HCT116 (cell line): ENCODE results near the gene CRYBG3. TPM values are rescaled to one million over a fixed set of nuclear protein-coding genes. Genes with fewer than 3 reads are reported as not detected.

ENCODE experiments used
- ATAC-seq: fragments of 200-7000 bp; cut with Tn5 transposase; 2 replicates; pipeline ENCODE4 v1.9.1; 2020; ENCODE audit warnings: mild to moderate bottlenecking, moderate library complexity
- BruUV-seq: library from RNA; stranded (reverse); fragments of 400-500 nt; replicated peaks from 2 replicates; lab custom pipeline; 2021; lab: Mats Ljungman, UMichigan
- CTCF ChIA-PET: fragments of 300-600 bp; sonication (Branson Sonifier 250); formaldehyde crosslinking; loops from one replicate; lab custom pipeline; 2021; ENCODE audit warnings: antibody characterized with exemption; lab: Charles Lee
- POLR2A ChIA-PET: fragments of 300-600, 350-600 bp; sonication (Branson Sonifier 250); formaldehyde crosslinking; loops from one replicate; lab custom pipeline; 2021; ENCODE audit warnings: antibody characterized with exemption; lab: Charles Lee
- RAD21 ChIA-PET, 2 experiments: fragments of 300-600 bp; sonication (Branson Sonifier 250); formaldehyde crosslinking; loops; one replicate each; lab custom pipeline; 2023; ENCODE audit warnings: low total read pairs in 2 of 2; ENCODE audit not compliant: uncharacterized antibody in 2 of 2, unreplicated experiment in 2 of 2, low non-redundant PET in 1 of 2; lab: Charles Lee
- DNase-seq: peaks from one replicate; pipeline ENCODE4 v3.0.0-alpha.2; 2010; ENCODE audit warnings: low read depth, low spot score
- H2AFZ ChIP-seq: fragments of 200-600 bp; shearing (Covaris generic), sonication (generic); 2 replicates; pipeline ENCODE4 v1.6.1; 2017; ENCODE audit warnings: low read depth, mixed run types, mixed read lengths, antibody characterized with exemption, low read length; ENCODE audit not compliant: poor library complexity, severe bottlenecking
- H3K27ac ChIP-seq: 2 replicates; pipeline ENCODE4 v1.5.1; 2012; ENCODE audit warnings: low read depth, low read length
- H3K27me3 ChIP-seq: fragments of 200-600 bp; sonication (generic); 2 replicates; pipeline ENCODE4 v1.6.1; 2016; ENCODE audit warnings: mixed run types, low read length, mixed read lengths; ENCODE audit not compliant: insufficient read depth
- H3K36me3 ChIP-seq, 2 experiments: fragments of 200-500 bp in 1 of 2; fragments of 200-600 bp in 1 of 2; sonication (Bioruptor generic) in 1 of 2; sonication (generic) in 1 of 2; 2 replicates each; pipeline versions ENCODE4 v1.5.1 to v1.6.1; 2014 to 2016; ENCODE audit warnings: low read length in 2 of 2, inconsistent platforms in 1 of 2, mixed read lengths in 1 of 2, mixed run types in 1 of 2; ENCODE audit not compliant: insufficient read depth in 2 of 2, control insufficient read depth in 1 of 2
- H3K4me1 ChIP-seq, 2 experiments: fragments of 200-600 bp in 1 of 2; sonication (generic) in 1 of 2; 2 replicates each; pipeline versions ENCODE4 v1.5.1 to v1.6.1; 2012 to 2017; ENCODE audit warnings: low read length in 2 of 2, inconsistent platforms in 1 of 2, mild to moderate bottlenecking in 1 of 2, mixed read lengths in 1 of 2, mixed run types in 1 of 2, moderate library complexity in 1 of 2; ENCODE audit not compliant: insufficient read depth in 2 of 2, control insufficient read depth in 1 of 2
- H3K4me2 ChIP-seq: fragments of 200-600 bp; sonication (generic); 2 replicates; pipeline ENCODE4 v1.6.1; 2017; ENCODE audit warnings: mixed run types, low read length, mixed read lengths
- H3K4me3 ChIP-seq, 2 experiments: fragments of 200-600 bp in 1 of 2; sonication (generic) in 1 of 2; replicated peaks in 1 of 2; 2 replicates each; pipeline ENCODE4 v1.5.1; 2011 to 2016; ENCODE audit warnings: low read length in 2 of 2, control low read depth in 1 of 2, low read depth in 1 of 2, mild to moderate bottlenecking in 1 of 2, mixed read lengths in 1 of 2, mixed run types in 1 of 2
- H3K79me2 ChIP-seq: fragments of 200-600 bp; sonication (generic); 2 replicates; pipeline ENCODE4 v1.6.1; 2017; ENCODE audit warnings: mild to moderate bottlenecking, mixed run types, low read length, moderate library complexity, mixed read lengths; ENCODE audit not compliant: insufficient read depth
- H3K9ac ChIP-seq: fragments of 200-600 bp; sonication (generic); 2 replicates; pipeline ENCODE4 v1.6.1; 2016; ENCODE audit warnings: low read length, mixed read lengths
- H3K9me2 ChIP-seq: fragments of 200-600 bp; sonication (generic), shearing (Covaris generic); 2 replicates; pipeline ENCODE4 v1.6.1; 2017; ENCODE audit warnings: mixed run types, mild to moderate bottlenecking, moderate library complexity; ENCODE audit not compliant: insufficient read depth
- H3K9me3 ChIP-seq, 2 experiments: fragments of 200-500 bp in 1 of 2; fragments of 200-600 bp in 1 of 2; sonication (Bioruptor generic) in 1 of 2; sonication (generic) in 1 of 2; 2 replicates each; pipeline ENCODE4 v1.6.1; 2014 to 2017; ENCODE audit warnings: low read length in 2 of 2, mixed read lengths in 2 of 2, inconsistent platforms in 1 of 2, low read depth in 1 of 2, mild to moderate bottlenecking in 1 of 2, mixed run types in 1 of 2, moderate library complexity in 1 of 2; ENCODE audit not compliant: control insufficient read depth in 1 of 2, insufficient read depth in 1 of 2
- H4K20me1 ChIP-seq: fragments of 200-600 bp; sonication (generic), shearing (Covaris generic); 2 replicates; pipeline ENCODE4 v1.6.1; 2017; ENCODE audit warnings: mixed run types, mild to moderate bottlenecking, moderate library complexity; ENCODE audit not compliant: insufficient read depth
- EZH2 ChIP-seq: fragments of 200-600 bp; sonication (generic); IDR thresholded peaks from 2 replicates; pipeline ENCODE4 v1.6.1; 2017; ENCODE audit warnings: antibody characterized with exemption, mixed run types
- EZH2phosphoT487 ChIP-seq: fragments of 200-600 bp; IDR thresholded peaks from 2 replicates; pipeline ENCODE4 v1.6.1; 2018; ENCODE audit warnings: antibody characterized with exemption, borderline replicate concordance
- JUND ChIP-seq: IDR thresholded peaks from 2 replicates; pipeline ENCODE4 v1.6.1; 2012
- POLR2AphosphoS5 ChIP-seq: IDR thresholded peaks from 2 replicates; pipeline ENCODE4 v1.6.1; 2011; ENCODE audit warnings: mild to moderate bottlenecking, low read depth, low read length, moderate library complexity
- RAD21 ChIP-seq: IDR thresholded peaks from 2 replicates; pipeline ENCODE4 v1.6.1; 2012; ENCODE audit warnings: low read depth, mild to moderate bottlenecking
- SP1 ChIP-seq: IDR thresholded peaks from 2 replicates; pipeline ENCODE4 v1.6.1; 2012; ENCODE audit warnings: low read depth
- SRF ChIP-seq: IDR thresholded peaks from 2 replicates; pipeline ENCODE4 v1.6.1; 2012; ENCODE audit warnings: low read depth
- TCF7L2 ChIP-seq: IDR thresholded peaks from 2 replicates; pipeline ENCODE4 v1.7.0; 2011; ENCODE audit warnings: borderline replicate concordance, inconsistent platforms; ENCODE audit not compliant: insufficient read depth, insufficient read length; ENCODE audit errors: extremely low read depth
- YY1 ChIP-seq: IDR thresholded peaks from 2 replicates; pipeline ENCODE4 v1.6.1; 2011; ENCODE audit warnings: low read length, low read depth, moderate library complexity, mild to moderate bottlenecking; ENCODE audit not compliant: insufficient replicate concordance; ENCODE audit errors: extremely low read depth
- ZFX ChIP-seq: fragments of 450-650 bp; IDR thresholded peaks from 2 replicates; pipeline ENCODE4 v1.6.1; 2017
- ZNF274 ChIP-seq: fragments of 200-500 bp; sonication (Bioruptor generic); IDR thresholded peaks from 2 replicates; pipeline ENCODE4 v1.6.1; 2014; ENCODE audit warnings: mild to moderate bottlenecking, low read depth, low read length, inconsistent platforms
- intact Hi-C: fragments of 100-400 bp; cut with micrococcal nuclease; formaldehyde crosslinking; loops from 2 replicates; pipeline ENCODE4 v1.10.0; 2022
- total RNA-seq: library from RNA; stranded (reverse); gene quantifications from one replicate; pipeline ENCODE4 v1.2.1, GENCODE V29; 2021; ENCODE audit not compliant: unreplicated experiment
- TF ChIP-seq, protein P1 (sequence below): IDR thresholded peaks from 2 replicates; pipeline ENCODE4 v1.6.1; 2011; ENCODE audit warnings: mild to moderate bottlenecking, low read length, moderate library complexity; ENCODE audit not compliant: insufficient replicate concordance; ENCODE audit errors: extremely low read depth
- TF ChIP-seq, protein P2 (sequence below), 3 experiments: fragments of 200-600 bp in 1 of 3; sonication (generic) in 1 of 3; IDR thresholded peaks in 2 of 3; conservative IDR thresholded peaks in 1 of 3; 2 replicates each; pipeline ENCODE4 v1.5.1; 2012 to 2017; ENCODE audit warnings: low read depth in 2 of 3, low read length in 2 of 3, antibody characterized with exemption in 1 of 3, borderline replicate concordance in 1 of 3, control low read depth in 1 of 3, mild to moderate bottlenecking in 1 of 3, mixed read lengths in 1 of 3, mixed run types in 1 of 3, moderate library complexity in 1 of 3; ENCODE audit not compliant: insufficient read depth in 1 of 3
- TF ChIP-seq, protein P3 (sequence below): IDR thresholded peaks from 2 replicates; pipeline ENCODE4 v1.6.1; 2012; ENCODE audit warnings: low read depth
- TF ChIP-seq, protein P4 (sequence below): IDR thresholded peaks from 2 replicates; pipeline ENCODE4 v1.6.1; 2012
- TF ChIP-seq, protein P5 (sequence below): IDR thresholded peaks from 2 replicates; pipeline ENCODE4 v1.6.1; 2012

The CRYBG3 gene
- total RNA-seq, 1 experiment from 2014 or later = 7.5 TPM

DNA sequence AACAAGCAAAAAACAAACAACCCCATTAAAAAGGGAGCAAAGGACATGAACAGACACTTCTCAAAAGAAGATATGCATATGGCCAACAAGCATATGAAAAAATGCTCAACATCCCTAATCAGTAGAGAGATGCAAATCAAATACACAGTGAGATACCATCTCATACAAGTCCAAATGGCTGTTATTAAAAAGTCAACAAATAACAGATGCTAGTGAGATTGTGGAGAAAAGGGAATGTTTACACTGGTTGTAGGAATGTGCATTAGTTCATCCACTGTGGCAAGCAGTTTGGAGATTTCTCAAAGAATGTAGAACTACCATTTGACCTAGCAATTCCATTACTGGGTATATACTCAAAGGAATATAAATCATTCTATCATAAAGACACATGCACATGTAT is 105.9 kb downstream of the CRYBG3 start:
- no peaks in the 10 kb centered on the region for H3K79me2 ChIP-seq
- POLR2A ChIA-PET = no interaction called here
- H3K4me3 ChIP-seq = no peak overlapping the region

More for the DNA sequence above, 105.9 kb downstream of the CRYBG3 start:
- TF ChIP-seq, protein P1, sequence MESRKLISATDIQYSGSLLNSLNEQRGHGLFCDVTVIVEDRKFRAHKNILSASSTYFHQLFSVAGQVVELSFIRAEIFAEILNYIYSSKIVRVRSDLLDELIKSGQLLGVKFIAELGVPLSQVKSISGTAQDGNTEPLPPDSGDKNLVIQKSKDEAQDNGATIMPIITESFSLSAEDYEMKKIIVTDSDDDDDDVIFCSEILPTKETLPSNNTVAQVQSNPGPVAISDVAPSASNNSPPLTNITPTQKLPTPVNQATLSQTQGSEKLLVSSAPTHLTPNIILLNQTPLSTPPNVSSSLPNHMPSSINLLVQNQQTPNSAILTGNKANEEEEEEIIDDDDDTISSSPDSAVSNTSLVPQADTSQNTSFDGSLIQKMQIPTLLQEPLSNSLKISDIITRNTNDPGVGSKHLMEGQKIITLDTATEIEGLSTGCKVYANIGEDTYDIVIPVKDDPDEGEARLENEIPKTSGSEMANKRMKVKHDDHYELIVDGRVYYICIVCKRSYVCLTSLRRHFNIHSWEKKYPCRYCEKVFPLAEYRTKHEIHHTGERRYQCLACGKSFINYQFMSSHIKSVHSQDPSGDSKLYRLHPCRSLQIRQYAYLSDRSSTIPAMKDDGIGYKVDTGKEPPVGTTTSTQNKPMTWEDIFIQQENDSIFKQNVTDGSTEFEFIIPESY = no peak
- TF ChIP-seq SRF (no peak), EZH2 (no peak), JUND (no peak), ZFX (no peak), ZNF274 (no peak), RAD21 (no peak), POLR2AphosphoS5 (no peak), EZH2phosphoT487 (no peak), YY1 (no peak), SP1 (no peak), TCF7L2 (no peak)
- TF ChIP-seq, protein P2, sequence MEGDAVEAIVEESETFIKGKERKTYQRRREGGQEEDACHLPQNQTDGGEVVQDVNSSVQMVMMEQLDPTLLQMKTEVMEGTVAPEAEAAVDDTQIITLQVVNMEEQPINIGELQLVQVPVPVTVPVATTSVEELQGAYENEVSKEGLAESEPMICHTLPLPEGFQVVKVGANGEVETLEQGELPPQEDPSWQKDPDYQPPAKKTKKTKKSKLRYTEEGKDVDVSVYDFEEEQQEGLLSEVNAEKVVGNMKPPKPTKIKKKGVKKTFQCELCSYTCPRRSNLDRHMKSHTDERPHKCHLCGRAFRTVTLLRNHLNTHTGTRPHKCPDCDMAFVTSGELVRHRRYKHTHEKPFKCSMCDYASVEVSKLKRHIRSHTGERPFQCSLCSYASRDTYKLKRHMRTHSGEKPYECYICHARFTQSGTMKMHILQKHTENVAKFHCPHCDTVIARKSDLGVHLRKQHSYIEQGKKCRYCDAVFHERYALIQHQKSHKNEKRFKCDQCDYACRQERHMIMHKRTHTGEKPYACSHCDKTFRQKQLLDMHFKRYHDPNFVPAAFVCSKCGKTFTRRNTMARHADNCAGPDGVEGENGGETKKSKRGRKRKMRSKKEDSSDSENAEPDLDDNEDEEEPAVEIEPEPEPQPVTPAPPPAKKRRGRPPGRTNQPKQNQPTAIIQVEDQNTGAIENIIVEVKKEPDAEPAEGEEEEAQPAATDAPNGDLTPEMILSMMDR (IDR thresholded peaks at IDR 0.05 in 2 of 3, conservative IDR thresholded peaks at IDR 0.05 in 1 of 3; ENCODE audit: borderline replicate concordance in 1 of 3, insufficient read depth in 1 of 3, low read depth in 2 of 3, low read length in 2 of 3) = no peak
- TF ChIP-seq, protein P3, sequence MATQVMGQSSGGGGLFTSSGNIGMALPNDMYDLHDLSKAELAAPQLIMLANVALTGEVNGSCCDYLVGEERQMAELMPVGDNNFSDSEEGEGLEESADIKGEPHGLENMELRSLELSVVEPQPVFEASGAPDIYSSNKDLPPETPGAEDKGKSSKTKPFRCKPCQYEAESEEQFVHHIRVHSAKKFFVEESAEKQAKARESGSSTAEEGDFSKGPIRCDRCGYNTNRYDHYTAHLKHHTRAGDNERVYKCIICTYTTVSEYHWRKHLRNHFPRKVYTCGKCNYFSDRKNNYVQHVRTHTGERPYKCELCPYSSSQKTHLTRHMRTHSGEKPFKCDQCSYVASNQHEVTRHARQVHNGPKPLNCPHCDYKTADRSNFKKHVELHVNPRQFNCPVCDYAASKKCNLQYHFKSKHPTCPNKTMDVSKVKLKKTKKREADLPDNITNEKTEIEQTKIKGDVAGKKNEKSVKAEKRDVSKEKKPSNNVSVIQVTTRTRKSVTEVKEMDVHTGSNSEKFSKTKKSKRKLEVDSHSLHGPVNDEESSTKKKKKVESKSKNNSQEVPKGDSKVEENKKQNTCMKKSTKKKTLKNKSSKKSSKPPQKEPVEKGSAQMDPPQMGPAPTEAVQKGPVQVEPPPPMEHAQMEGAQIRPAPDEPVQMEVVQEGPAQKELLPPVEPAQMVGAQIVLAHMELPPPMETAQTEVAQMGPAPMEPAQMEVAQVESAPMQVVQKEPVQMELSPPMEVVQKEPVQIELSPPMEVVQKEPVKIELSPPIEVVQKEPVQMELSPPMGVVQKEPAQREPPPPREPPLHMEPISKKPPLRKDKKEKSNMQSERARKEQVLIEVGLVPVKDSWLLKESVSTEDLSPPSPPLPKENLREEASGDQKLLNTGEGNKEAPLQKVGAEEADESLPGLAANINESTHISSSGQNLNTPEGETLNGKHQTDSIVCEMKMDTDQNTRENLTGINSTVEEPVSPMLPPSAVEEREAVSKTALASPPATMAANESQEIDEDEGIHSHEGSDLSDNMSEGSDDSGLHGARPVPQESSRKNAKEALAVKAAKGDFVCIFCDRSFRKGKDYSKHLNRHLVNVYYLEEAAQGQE = no peak
- TF ChIP-seq, protein P4, sequence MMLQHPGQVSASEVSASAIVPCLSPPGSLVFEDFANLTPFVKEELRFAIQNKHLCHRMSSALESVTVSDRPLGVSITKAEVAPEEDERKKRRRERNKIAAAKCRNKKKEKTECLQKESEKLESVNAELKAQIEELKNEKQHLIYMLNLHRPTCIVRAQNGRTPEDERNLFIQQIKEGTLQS = no peak
- TF ChIP-seq, protein P5, sequence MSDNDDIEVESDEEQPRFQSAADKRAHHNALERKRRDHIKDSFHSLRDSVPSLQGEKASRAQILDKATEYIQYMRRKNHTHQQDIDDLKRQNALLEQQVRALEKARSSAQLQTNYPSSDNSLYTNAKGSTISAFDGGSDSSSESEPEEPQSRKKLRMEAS = no peak
- TF ChIP-seq, all 23 proteins: peak for 0
- no peak overlapping the region for H3K9ac ChIP-seq
- no peaks in the 10 kb centered on the region for H3K36me3 ChIP-seq
- ATAC-seq = no peak
- intact Hi-C loops = no loop called here
- H3K9me3 ChIP-seq = no peaks in the 10 kb centered on the region
- H3K27me3 ChIP-seq = no peaks in the 10 kb centered on the region
- no peak overlapping the region for H2AFZ ChIP-seq
- DNase-seq = no peak
- no peak overlapping the region for H3K27ac ChIP-seq
- H3K4me1 ChIP-seq = no peaks in the 10 kb centered on the region
- no peaks in the 10 kb centered on the region for H3K9me2 ChIP-seq
- no peaks in the 10 kb centered on the region for H4K20me1 ChIP-seq
- RAD21 ChIA-PET = no interaction called here
- no TSS peak for BruUV-seq
- CTCF ChIA-PET = no interaction called here
- H3K4me2 ChIP-seq = no peak overlapping the region
